NCI-H510A (cell line): ENCODE results near the gene RSPH1.

Experiments
- DNase-seq: peaks from one replicate; lab custom pipeline; 2025; lab: John Stamatoyannopoulos, UW

Gene RSPH1

DNA sequence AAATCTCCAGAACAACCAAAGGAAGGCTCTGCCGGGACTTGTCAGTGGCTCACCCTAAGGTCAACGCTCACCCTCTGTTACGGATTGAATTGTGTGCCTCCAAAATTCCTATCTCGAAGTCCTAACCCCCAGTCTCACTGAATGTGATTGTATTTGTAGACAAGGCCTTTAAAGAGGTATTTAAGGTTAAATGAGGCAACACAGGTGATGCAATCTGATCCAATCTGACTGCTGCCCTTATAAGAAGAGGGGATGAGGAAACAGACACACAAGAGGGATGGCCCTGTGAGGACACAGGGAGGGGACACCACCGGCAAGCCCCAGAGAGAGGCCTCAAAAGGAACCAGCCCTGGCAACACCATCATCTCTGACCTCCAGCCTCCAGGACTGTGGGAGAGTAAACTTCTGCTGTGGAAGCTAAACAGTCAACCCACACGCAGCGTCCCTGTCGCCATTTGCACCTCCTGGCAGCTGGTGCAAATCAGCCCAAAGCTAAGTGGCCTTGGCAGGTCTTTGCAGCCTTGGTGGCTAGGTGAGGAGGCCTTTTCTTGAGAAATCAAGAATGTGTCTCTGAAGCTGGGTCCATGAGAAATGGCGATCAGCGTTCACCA is 68.1 kb downstream of the RSPH1 start:
- DNase-seq, result no peak

DNA sequence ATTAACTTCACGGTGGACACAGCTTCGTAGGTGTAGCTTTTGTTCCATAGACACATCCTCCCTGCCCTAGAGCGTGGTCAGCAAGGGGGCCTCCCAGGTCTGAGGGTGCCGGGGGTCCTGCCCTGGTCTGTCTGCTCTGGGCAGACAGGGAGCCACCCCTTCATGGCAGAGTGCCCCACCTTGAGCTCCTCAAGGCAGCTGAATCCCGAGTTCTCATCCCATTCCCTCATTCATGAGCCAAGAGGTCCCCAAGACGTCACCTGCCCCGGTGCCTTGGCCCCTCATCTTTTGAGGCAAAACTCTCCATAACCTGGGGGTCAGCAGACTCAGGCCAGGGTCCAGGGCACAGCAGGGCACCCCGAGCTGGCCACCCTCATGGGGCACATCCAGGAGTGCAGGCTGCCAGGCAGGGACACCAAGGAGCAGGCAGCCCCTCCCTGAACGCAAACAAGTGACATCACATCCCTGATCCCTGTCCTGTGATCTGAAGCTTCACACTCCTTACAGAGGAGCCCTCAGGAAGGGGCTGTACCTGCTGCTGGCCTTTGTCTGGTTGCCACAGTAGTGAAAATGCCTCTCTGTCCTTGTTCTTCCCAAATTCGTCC is 69.0 kb downstream of the RSPH1 start:
- no peak for DNase-seq

DNA sequence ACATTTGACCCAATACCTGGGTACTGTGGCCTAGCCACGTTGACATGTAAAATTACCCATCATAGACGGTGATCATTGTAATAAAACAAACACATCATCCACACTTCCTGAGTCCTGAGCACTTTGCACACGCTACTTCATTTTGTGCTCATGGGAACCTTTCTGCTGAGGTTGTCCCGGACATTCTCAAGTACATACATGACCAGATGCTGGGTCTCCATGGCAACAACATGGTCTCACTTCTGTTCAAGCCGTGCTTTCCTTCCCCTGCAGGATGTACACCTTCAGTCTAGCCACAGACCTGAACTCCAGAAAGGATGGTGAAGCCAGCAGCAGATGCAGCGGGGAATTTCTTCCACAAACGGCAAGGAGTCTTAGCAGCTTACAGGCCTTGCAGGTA is 69.6 kb downstream of the RSPH1 start:
- DNase-seq, result peak; percentile 25

DNA sequence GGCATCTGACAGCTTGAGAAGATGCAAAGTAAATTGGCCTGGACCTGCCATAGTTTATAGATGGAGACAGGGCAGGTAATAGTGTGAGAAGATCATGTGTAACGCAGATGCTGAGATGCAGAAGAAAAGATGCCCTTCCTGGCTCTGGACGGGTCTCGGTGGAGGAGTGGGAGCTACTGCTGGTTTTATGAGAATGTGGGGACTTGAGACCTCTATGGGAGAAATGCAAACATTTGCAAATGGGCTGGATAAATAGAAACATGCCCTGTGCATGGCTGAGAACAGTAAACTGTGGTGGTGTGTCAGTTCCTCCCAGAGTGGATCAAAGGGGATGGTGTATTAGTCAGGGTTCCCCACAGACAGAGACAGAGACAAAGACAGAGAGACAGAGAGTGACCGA is 70.4 kb downstream of the RSPH1 start:
- no peak for DNase-seq

DNA sequence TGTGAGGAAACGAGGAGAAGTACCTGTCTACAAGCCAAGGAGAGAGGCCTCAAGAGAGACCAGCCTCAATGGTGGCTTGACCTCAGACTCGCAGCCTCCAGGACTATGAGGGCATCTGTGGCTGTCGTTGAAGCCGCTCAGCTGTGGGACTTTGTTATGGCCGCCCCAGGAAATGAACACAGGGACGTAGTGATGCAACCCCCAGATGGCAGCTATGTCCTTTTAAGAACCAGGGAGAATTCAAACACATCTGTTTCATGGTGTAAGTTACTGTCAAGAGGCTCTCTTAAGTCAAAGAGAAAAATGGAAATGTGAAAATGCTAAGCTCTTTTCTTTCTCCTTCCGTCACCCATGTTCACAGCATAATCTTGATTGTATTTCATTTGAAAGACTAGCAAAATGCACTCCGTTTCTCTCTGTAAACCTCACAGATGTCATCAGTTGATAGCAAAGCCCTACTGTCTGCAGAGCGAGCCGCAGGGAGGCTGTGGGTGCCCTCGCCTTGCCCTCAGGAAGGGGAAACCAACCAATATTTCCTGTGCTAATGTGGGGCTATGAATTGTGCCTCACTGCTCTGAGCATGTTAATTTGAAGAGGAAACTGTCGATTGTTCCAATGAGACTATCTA is 71.0 kb downstream of the RSPH1 start:
- no peak for DNase-seq

DNA sequence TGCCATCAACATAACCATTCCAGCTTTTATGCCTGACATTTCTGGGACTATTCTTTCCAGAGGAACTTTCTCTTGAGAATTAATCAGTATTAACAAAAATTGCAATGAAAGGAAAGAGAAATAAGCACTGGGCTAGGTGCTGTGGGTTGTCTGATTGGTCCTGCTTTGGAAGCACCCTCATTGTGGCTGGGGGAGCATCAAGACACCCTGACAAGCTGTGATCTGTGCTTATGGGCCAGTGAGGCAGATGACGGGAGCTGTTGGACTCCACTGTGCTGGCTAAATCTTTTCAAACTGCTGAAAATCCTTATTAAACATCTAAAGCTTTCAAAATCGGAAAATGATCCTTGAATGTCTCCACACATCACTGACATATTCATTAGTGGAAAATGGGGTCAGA is 72.3 kb downstream of the RSPH1 start:
- DNase-seq, result no peak

DNA sequence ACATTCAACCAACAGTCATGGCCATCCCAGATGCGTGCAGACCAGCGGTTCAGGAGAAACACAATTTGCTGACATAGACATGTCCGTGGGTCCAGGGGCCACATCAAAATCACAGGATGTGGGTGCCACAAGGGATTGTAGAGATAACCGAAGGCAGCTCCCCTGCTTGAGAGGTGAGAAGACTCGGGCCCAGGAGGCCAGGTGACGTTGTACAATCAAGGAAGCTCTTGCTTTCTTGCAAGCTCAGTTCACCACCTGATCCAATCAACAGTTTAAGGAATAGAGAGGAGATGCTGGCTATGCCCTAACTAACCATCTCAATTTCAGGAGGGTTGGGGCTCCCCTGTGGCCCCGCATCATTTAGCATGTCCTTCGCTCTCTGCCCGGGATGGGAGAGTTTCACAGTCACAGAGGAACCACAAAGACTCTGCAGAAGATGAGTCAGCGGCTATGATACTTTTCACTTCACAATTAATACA is 72.8 kb downstream of the RSPH1 start:
- no peak for DNase-seq
